PFSK-1 (cell line): ENCODE results near the gene MYDGF.

ENCODE experiments used
- FOXP2 ChIP-seq: optimal IDR thresholded peaks from 2 replicates; pipeline ENCODE3; 2011; ENCODE audit warnings: borderline replicate concordance, control low read depth, inconsistent platforms; ENCODE audit not compliant: insufficient read depth; ENCODE audit errors: extremely low read length, extremely low read depth
- POLR2AphosphoS5 ChIP-seq: IDR thresholded peaks from 2 replicates; pipeline ENCODE4 v1.6.1; 2012; ENCODE audit warnings: low read depth, mild to moderate bottlenecking, control low read depth, low read length, moderate library complexity
- SIN3A ChIP-seq: IDR thresholded peaks from 2 replicates; pipeline ENCODE4 v1.6.1; 2012; ENCODE audit warnings: mild to moderate bottlenecking, low read length, moderate library complexity, borderline replicate concordance; ENCODE audit not compliant: insufficient read depth
- TAF1 ChIP-seq: IDR thresholded peaks from 2 replicates; pipeline ENCODE4 v1.6.1; 2012; ENCODE audit warnings: low read length, control low read depth, borderline replicate concordance; ENCODE audit not compliant: insufficient read depth
- TF ChIP-seq, protein P1 (sequence below), 2 experiments: IDR thresholded peaks; 2 replicates each; pipeline versions ENCODE4 v1.6.1 to v1.8.0; 2011 to 2012; ENCODE audit warnings: low read depth in 2 of 2, low read length in 2 of 2, control low read depth in 1 of 2, inconsistent platforms in 1 of 2, mild to moderate bottlenecking in 1 of 2, moderate library complexity in 1 of 2; ENCODE audit not compliant: insufficient read depth in 1 of 2

Gene MYDGF

GRCh38 chr19:4701557-4701956, 31.4 kb upstream of the MYDGF start:
- TF ChIP-seq POLR2AphosphoS5: no peak
- no peak for TF ChIP-seq FOXP2
- TF ChIP-seq, protein P1, sequence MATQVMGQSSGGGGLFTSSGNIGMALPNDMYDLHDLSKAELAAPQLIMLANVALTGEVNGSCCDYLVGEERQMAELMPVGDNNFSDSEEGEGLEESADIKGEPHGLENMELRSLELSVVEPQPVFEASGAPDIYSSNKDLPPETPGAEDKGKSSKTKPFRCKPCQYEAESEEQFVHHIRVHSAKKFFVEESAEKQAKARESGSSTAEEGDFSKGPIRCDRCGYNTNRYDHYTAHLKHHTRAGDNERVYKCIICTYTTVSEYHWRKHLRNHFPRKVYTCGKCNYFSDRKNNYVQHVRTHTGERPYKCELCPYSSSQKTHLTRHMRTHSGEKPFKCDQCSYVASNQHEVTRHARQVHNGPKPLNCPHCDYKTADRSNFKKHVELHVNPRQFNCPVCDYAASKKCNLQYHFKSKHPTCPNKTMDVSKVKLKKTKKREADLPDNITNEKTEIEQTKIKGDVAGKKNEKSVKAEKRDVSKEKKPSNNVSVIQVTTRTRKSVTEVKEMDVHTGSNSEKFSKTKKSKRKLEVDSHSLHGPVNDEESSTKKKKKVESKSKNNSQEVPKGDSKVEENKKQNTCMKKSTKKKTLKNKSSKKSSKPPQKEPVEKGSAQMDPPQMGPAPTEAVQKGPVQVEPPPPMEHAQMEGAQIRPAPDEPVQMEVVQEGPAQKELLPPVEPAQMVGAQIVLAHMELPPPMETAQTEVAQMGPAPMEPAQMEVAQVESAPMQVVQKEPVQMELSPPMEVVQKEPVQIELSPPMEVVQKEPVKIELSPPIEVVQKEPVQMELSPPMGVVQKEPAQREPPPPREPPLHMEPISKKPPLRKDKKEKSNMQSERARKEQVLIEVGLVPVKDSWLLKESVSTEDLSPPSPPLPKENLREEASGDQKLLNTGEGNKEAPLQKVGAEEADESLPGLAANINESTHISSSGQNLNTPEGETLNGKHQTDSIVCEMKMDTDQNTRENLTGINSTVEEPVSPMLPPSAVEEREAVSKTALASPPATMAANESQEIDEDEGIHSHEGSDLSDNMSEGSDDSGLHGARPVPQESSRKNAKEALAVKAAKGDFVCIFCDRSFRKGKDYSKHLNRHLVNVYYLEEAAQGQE (IDR thresholded peaks at IDR 0.05; ENCODE audit: insufficient read depth in 1 of 2, low read depth in 2 of 2, low read length in 2 of 2): no peak
- TF ChIP-seq SIN3A: no peak
- no peak for TF ChIP-seq TAF1

- no peak for TF ChIP-seq POLR2AphosphoS5
- TF ChIP-seq, protein P1 (IDR thresholded peaks at IDR 0.05; ENCODE audit: insufficient read depth in 1 of 2, low read depth in 2 of 2, low read length in 2 of 2): no peak
- no peak for TF ChIP-seq SIN3A
- TF ChIP-seq TAF1: no peak
- TF ChIP-seq FOXP2: no peak
These were observed 30.5 kb upstream of the MYDGF start for GRCh38 chr19:4700693-4700970.

DNA sequence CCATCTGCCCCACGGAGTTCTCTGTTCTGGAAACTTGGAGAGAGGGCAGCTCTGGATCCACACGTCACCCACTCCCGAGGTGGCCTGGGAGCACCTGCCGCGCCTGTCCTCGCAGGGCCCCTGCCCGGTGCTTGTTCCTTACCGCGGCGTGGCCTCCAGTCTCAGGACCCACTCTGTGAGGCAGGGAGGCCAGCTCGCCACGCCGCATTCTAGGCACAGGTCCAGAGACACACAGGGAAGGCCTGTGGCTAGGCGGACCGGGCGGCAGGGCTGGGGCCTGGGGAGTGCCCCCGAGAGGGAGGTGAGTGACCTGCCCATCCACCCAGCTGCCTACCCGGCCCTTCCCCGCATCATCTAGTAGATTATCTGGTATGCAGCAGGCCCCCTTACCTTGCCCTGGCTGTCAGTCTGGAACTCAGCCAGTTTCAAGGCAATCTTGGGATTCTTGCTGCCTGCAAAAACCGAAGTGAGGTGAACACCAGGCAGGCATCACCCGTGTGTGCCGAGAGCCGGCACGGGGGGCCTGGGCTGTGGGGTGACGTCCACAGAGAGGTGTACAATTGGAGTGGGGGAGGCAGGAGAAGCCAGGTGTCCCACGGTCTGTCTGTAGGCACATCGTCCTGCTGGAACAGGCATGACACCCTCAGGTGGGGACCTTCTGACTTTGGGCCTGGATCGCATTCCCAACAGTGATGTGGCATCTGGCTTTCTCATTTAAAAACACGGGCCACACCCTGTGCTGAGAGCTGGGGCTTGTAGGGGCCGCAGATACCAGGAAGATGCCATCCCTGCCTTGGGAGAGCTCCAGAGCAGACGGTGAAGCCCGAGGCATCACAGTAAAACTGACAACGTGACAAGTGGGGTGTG, 29.9 kb upstream of the MYDGF start:
- TF ChIP-seq, protein P1 (IDR thresholded peaks at IDR 0.05; ENCODE audit: insufficient read depth in 1 of 2, low read depth in 2 of 2, low read length in 2 of 2): no peak
- TF ChIP-seq SIN3A (no peak), TAF1 (no peak), FOXP2 (no peak), POLR2AphosphoS5 (no peak)

GRCh38 chr19:4697304-4697703, 27.2 kb upstream of the MYDGF start:
- TF ChIP-seq TAF1 (no peak), SIN3A (no peak), FOXP2 (no peak), POLR2AphosphoS5 (no peak)
- TF ChIP-seq, protein P1 (IDR thresholded peaks at IDR 0.05; ENCODE audit: insufficient read depth in 1 of 2, low read depth in 2 of 2, low read length in 2 of 2): no peak
